ENCODE data around the gene AP5Z1.

The AP5Z1 gene

DNA sequence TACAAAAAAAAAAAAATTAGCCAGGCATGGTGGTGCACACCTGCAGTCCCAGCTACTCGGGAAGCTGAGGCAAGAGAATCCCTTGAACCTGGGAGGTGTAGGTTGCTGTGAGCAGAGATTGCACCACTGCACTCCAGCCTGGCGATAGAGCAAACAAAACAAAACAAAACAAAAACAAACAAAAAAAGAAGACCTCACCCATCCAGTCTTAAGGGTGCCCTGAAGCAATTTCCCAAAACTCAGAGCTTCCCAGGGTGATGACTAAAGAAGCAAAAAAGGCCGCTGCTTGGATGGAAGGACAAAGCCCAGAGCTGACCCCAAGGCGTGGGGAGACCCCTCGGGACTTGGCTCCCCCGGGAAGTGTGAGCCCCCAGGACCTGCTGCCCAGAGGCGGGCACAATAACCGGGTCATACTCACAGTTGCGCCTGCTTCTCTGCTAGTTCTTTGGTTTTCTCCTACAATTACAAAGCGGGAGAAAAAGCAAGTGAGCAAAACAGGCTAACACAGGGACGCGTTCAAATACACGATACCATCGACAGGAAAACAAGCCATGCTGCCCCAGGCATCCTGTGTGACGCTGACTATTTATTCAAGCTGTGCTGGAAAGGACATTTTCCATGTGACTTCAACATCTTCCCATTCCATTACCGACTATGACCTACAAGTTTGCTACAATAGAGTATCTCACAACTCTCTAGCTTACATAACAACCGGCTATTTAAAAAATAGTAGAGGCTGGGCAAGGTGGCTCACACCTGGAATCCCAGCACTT, 56.5 kb downstream of the AP5Z1 start:
- Histone ChIP-seq H3K27ac (ENCODE audit: low read depth, low read length, poor library complexity, severe bottlenecking) (no peak overlapping the region), H3K27me3 (ENCODE audit: insufficient read depth, low read length) (no peaks in the 10 kb centered on the region), H3K9ac (ENCODE audit: low read length) (no peak overlapping the region), H4K20me1 (ENCODE audit: insufficient read depth, low read length) (no peaks in the 10 kb centered on the region), H3F3A (ENCODE audit: insufficient read depth, low read length) (no peaks in the 10 kb centered on the region), H3K79me2 (ENCODE audit: insufficient read depth, low read length) (no peaks in the 10 kb centered on the region), H2AFZ (ENCODE audit: low read length) (no peak overlapping the region), H3K4me1 (ENCODE audit: insufficient read depth, low read length, severe bottlenecking) (no peaks in the 10 kb centered on the region), H3K9me3 (ENCODE audit: low read length) (no peaks in the 10 kb centered on the region), H3K4me3 (ENCODE audit: low read depth, low read length, poor library complexity, severe bottlenecking) (no peak overlapping the region), H3K4me2 (ENCODE audit: low read length) (no peak overlapping the region), H3K36me3 (ENCODE audit: insufficient read depth, low read length) (no peaks in the 10 kb centered on the region), H3K9me2 (ENCODE audit: low read depth, low read length) (no peaks in the 10 kb centered on the region)
- TF ChIP-seq, protein P1, sequence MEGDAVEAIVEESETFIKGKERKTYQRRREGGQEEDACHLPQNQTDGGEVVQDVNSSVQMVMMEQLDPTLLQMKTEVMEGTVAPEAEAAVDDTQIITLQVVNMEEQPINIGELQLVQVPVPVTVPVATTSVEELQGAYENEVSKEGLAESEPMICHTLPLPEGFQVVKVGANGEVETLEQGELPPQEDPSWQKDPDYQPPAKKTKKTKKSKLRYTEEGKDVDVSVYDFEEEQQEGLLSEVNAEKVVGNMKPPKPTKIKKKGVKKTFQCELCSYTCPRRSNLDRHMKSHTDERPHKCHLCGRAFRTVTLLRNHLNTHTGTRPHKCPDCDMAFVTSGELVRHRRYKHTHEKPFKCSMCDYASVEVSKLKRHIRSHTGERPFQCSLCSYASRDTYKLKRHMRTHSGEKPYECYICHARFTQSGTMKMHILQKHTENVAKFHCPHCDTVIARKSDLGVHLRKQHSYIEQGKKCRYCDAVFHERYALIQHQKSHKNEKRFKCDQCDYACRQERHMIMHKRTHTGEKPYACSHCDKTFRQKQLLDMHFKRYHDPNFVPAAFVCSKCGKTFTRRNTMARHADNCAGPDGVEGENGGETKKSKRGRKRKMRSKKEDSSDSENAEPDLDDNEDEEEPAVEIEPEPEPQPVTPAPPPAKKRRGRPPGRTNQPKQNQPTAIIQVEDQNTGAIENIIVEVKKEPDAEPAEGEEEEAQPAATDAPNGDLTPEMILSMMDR (IDR thresholded peaks at IDR 0.05; ENCODE audit: low read length): no peak
- TF ChIP-seq EZH2 (IDR thresholded peaks at IDR 0.05; ENCODE audit: borderline replicate concordance, low read length): no peak

DNA sequence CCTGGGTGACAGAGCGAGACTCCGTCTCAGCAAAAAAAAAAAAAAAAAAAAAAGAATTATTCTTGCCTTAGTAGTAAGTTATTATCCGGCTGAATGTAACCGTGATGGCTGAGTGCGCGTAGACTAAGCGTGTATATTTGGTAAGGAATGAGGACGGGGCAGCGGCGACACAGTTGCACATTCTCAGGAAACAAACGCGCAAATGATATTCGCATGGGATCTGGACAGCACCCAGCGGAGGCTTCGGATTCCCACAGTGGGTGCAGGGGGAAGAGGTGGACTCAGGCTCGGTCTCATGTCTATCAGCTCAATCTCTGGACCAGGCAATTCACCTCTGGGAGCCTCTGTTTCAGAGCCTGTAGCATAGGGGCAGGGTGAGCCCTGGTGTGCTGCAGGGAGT, 57.3 kb downstream of the AP5Z1 start:
- Histone ChIP-seq H3K9me3 (ENCODE audit: low read length) (no peaks in the 10 kb centered on the region), H3K27me3 (ENCODE audit: insufficient read depth, low read length) (0 out of 2 replicates have a peak, but pooled peaks cover 4% of the 10 kb centered on the region), H2AFZ (ENCODE audit: low read length) (no peak overlapping the region), H3K4me1 (ENCODE audit: insufficient read depth, low read length, severe bottlenecking) (no peaks in the 10 kb centered on the region), H3K4me2 (ENCODE audit: low read length) (no peak overlapping the region), H3K9ac (ENCODE audit: low read length) (no peak overlapping the region), H3K79me2 (ENCODE audit: insufficient read depth, low read length) (no peaks in the 10 kb centered on the region), H3K27ac (ENCODE audit: low read depth, low read length, poor library complexity, severe bottlenecking) (no peak overlapping the region), H3K9me2 (ENCODE audit: low read depth, low read length) (no peaks in the 10 kb centered on the region), H4K20me1 (ENCODE audit: insufficient read depth, low read length) (no peaks in the 10 kb centered on the region), H3K36me3 (ENCODE audit: insufficient read depth, low read length) (no peaks in the 10 kb centered on the region), H3F3A (ENCODE audit: insufficient read depth, low read length) (no peaks in the 10 kb centered on the region), H3K4me3 (ENCODE audit: low read depth, low read length, poor library complexity, severe bottlenecking) (no peak overlapping the region)
- TF ChIP-seq, protein P1 (IDR thresholded peaks at IDR 0.05; ENCODE audit: low read length): no peak
- TF ChIP-seq EZH2 (IDR thresholded peaks at IDR 0.05; ENCODE audit: borderline replicate concordance, low read length): no peak

DNA sequence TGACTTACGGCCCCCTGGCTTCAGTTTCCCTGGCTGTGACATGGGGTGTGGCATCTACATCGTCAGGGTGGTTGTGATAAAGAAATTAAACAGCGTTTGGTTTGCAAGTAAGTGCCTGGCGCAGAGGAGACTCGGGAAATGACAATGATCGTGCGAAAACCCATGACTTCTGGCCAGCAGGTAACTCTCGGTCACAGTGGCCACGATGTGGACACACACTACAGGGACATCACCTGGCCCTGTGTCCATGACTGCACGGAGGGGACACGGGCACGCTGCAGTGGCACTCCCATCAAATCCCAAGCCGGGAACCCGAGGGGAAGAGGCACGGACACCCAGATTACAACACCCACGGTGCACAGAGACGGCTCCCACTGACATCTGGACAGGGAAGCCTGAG, 57.8 kb downstream of the AP5Z1 start:
- no peaks in the 10 kb centered on the region for H3K36me3 ChIP-seq (ENCODE audit: insufficient read depth, low read length)

More for the DNA sequence above, 57.8 kb downstream of the AP5Z1 start:
- H3K4me1 ChIP-seq (ENCODE audit: insufficient read depth, low read length, severe bottlenecking): no peaks in the 10 kb centered on the region
- H3K4me2 ChIP-seq (ENCODE audit: low read length): no peak overlapping the region
- H3K27me3 ChIP-seq (ENCODE audit: insufficient read depth, low read length): 0 out of 2 replicates have a peak, but pooled peaks cover 5% of the 10 kb centered on the region
- H3K9me2 ChIP-seq (ENCODE audit: low read depth, low read length): no peaks in the 10 kb centered on the region
- H4K20me1 ChIP-seq (ENCODE audit: insufficient read depth, low read length): no peaks in the 10 kb centered on the region
- no peak overlapping the region for H3K27ac ChIP-seq (ENCODE audit: low read depth, low read length, poor library complexity, severe bottlenecking)
- no peaks in the 10 kb centered on the region for H3F3A ChIP-seq (ENCODE audit: insufficient read depth, low read length)
- no peak overlapping the region for H3K9ac ChIP-seq (ENCODE audit: low read length)
- no peak overlapping the region for H2AFZ ChIP-seq (ENCODE audit: low read length)
- no peaks in the 10 kb centered on the region for H3K79me2 ChIP-seq (ENCODE audit: insufficient read depth, low read length)
- H3K9me3 ChIP-seq (ENCODE audit: low read length): no peaks in the 10 kb centered on the region
- TF ChIP-seq, protein P1 (IDR thresholded peaks at IDR 0.05; ENCODE audit: low read length): no peak
- no peak for TF ChIP-seq EZH2 (IDR thresholded peaks at IDR 0.05; ENCODE audit: borderline replicate concordance, low read length)
- no peak overlapping the region for H3K4me3 ChIP-seq (ENCODE audit: low read depth, low read length, poor library complexity, severe bottlenecking)

Measured in OCI-LY1 (cell line).